ENCODE data around the gene LIMS1.
"Not testable (repeated sequence)": the region's sequence is repeated elsewhere in the genome, so short reads cannot be mapped to it uniquely, and the experiment has no call there.

Gene LIMS1

GRCh38 chr2:108665975-108666374 is 131.7 kb downstream of the LIMS1 start:
- peaks cover 11% of the 10 kb centered on the region; the same call in 1 of the 2 replicates for H3K4me1 ChIP-seq (ENCODE audit: control insufficient read depth, insufficient read depth, low read length)
- H3K36me3 ChIP-seq (ENCODE audit: control insufficient read depth, insufficient read depth, low read length); H3K27ac ChIP-seq (ENCODE audit: low read depth, low read length); H3K9ac ChIP-seq (ENCODE audit: low read length); H3K4me3 ChIP-seq (ENCODE audit: low read depth, low read length); H3K9me3 ChIP-seq (ENCODE audit: control insufficient read depth, insufficient read depth, low read depth, low read length); H3K27me3 ChIP-seq (ENCODE audit: control insufficient read depth, insufficient read depth, low read length): not testable (repeated sequence)

GRCh38 chr2:108667140-108667539 is 132.9 kb downstream of the LIMS1 start:
- not testable (repeated sequence) for H3K9me3 ChIP-seq (ENCODE audit: control insufficient read depth, insufficient read depth, low read depth, low read length); H3K27me3 ChIP-seq (ENCODE audit: control insufficient read depth, insufficient read depth, low read length); H3K27ac ChIP-seq (ENCODE audit: low read depth, low read length); H3K4me3 ChIP-seq (ENCODE audit: low read depth, low read length); H3K9ac ChIP-seq (ENCODE audit: low read length); H3K36me3 ChIP-seq (ENCODE audit: control insufficient read depth, insufficient read depth, low read length); H3K4me1 ChIP-seq (ENCODE audit: control insufficient read depth, insufficient read depth, low read length)

- H3K4me1 ChIP-seq (ENCODE audit: control insufficient read depth, insufficient read depth, low read length); H3K4me3 ChIP-seq (ENCODE audit: low read depth, low read length); H3K36me3 ChIP-seq (ENCODE audit: control insufficient read depth, insufficient read depth, low read length); H3K27me3 ChIP-seq (ENCODE audit: control insufficient read depth, insufficient read depth, low read length); H3K9ac ChIP-seq (ENCODE audit: low read length); H3K27ac ChIP-seq (ENCODE audit: low read depth, low read length); H3K9me3 ChIP-seq (ENCODE audit: control insufficient read depth, insufficient read depth, low read depth, low read length): not testable (repeated sequence)
These were observed 136.0 kb downstream of the LIMS1 start for GRCh38 chr2:108670282-108670681.

GRCh38 chr2:108672200-108672805 is 138.0 kb downstream of the LIMS1 start:
- not testable (repeated sequence) for H3K27me3 ChIP-seq (ENCODE audit: control insufficient read depth, insufficient read depth, low read length); H3K4me3 ChIP-seq (ENCODE audit: low read depth, low read length); H3K9ac ChIP-seq (ENCODE audit: low read length); H3K4me1 ChIP-seq (ENCODE audit: control insufficient read depth, insufficient read depth, low read length); H3K36me3 ChIP-seq (ENCODE audit: control insufficient read depth, insufficient read depth, low read length); H3K27ac ChIP-seq (ENCODE audit: low read depth, low read length); H3K9me3 ChIP-seq (ENCODE audit: control insufficient read depth, insufficient read depth, low read depth, low read length)

GRCh38 chr2:108676522-108676921 is 142.3 kb downstream of the LIMS1 start:
- not testable (repeated sequence) for H3K27me3 ChIP-seq (ENCODE audit: control insufficient read depth, insufficient read depth, low read length); H3K9ac ChIP-seq (ENCODE audit: low read length); H3K4me3 ChIP-seq (ENCODE audit: low read depth, low read length); H3K9me3 ChIP-seq (ENCODE audit: control insufficient read depth, insufficient read depth, low read depth, low read length); H3K27ac ChIP-seq (ENCODE audit: low read depth, low read length); H3K4me1 ChIP-seq (ENCODE audit: control insufficient read depth, insufficient read depth, low read length)
- peaks cover 13% of the 10 kb centered on the region for H3K36me3 ChIP-seq (ENCODE audit: control insufficient read depth, insufficient read depth, low read length)

- not testable (repeated sequence) for H3K27me3 ChIP-seq (ENCODE audit: control insufficient read depth, insufficient read depth, low read length); H3K9ac ChIP-seq (ENCODE audit: low read length); H3K9me3 ChIP-seq (ENCODE audit: control insufficient read depth, insufficient read depth, low read depth, low read length); H3K27ac ChIP-seq (ENCODE audit: low read depth, low read length); H3K4me3 ChIP-seq (ENCODE audit: low read depth, low read length); H3K4me1 ChIP-seq (ENCODE audit: control insufficient read depth, insufficient read depth, low read length)
- peaks cover 13% of the 10 kb centered on the region for H3K36me3 ChIP-seq (ENCODE audit: control insufficient read depth, insufficient read depth, low read length)
These were observed 143.0 kb downstream of the LIMS1 start for GRCh38 chr2:108677239-108677744.

- H3K9ac ChIP-seq (ENCODE audit: low read length); H3K4me3 ChIP-seq (ENCODE audit: low read depth, low read length); H3K27me3 ChIP-seq (ENCODE audit: control insufficient read depth, insufficient read depth, low read length); H3K9me3 ChIP-seq (ENCODE audit: control insufficient read depth, insufficient read depth, low read depth, low read length); H3K36me3 ChIP-seq (ENCODE audit: control insufficient read depth, insufficient read depth, low read length); H3K27ac ChIP-seq (ENCODE audit: low read depth, low read length); H3K4me1 ChIP-seq (ENCODE audit: control insufficient read depth, insufficient read depth, low read length): not testable (repeated sequence)
These were observed 144.0 kb downstream of the LIMS1 start for GRCh38 chr2:108678198-108678651.

GRCh38 chr2:108680805-108681204 is 146.5 kb downstream of the LIMS1 start:
- H3K27ac ChIP-seq (ENCODE audit: low read depth, low read length); H3K9ac ChIP-seq (ENCODE audit: low read length); H3K27me3 ChIP-seq (ENCODE audit: control insufficient read depth, insufficient read depth, low read length); H3K4me3 ChIP-seq (ENCODE audit: low read depth, low read length); H3K9me3 ChIP-seq (ENCODE audit: control insufficient read depth, insufficient read depth, low read depth, low read length); H3K4me1 ChIP-seq (ENCODE audit: control insufficient read depth, insufficient read depth, low read length): not testable (repeated sequence)
- peaks cover 15% of the 10 kb centered on the region for H3K36me3 ChIP-seq (ENCODE audit: control insufficient read depth, insufficient read depth, low read length)

- not testable (repeated sequence) for H3K4me3 ChIP-seq (ENCODE audit: low read depth, low read length); H3K9ac ChIP-seq (ENCODE audit: low read length); H3K27me3 ChIP-seq (ENCODE audit: control insufficient read depth, insufficient read depth, low read length); H3K27ac ChIP-seq (ENCODE audit: low read depth, low read length); H3K9me3 ChIP-seq (ENCODE audit: control insufficient read depth, insufficient read depth, low read depth, low read length); H3K4me1 ChIP-seq (ENCODE audit: control insufficient read depth, insufficient read depth, low read length); H3K36me3 ChIP-seq (ENCODE audit: control insufficient read depth, insufficient read depth, low read length)
These were observed 154.8 kb downstream of the LIMS1 start for GRCh38 chr2:108688818-108689756.

- not testable (repeated sequence) for H3K36me3 ChIP-seq (ENCODE audit: control insufficient read depth, insufficient read depth, low read length); H3K9ac ChIP-seq (ENCODE audit: low read length); H3K9me3 ChIP-seq (ENCODE audit: control insufficient read depth, insufficient read depth, low read depth, low read length); H3K4me1 ChIP-seq (ENCODE audit: control insufficient read depth, insufficient read depth, low read length); H3K4me3 ChIP-seq (ENCODE audit: low read depth, low read length); H3K27me3 ChIP-seq (ENCODE audit: control insufficient read depth, insufficient read depth, low read length); H3K27ac ChIP-seq (ENCODE audit: low read depth, low read length)
These were observed 155.7 kb downstream of the LIMS1 start for GRCh38 chr2:108690001-108690400.

- Histone ChIP-seq H3K4me1 (ENCODE audit: control insufficient read depth, insufficient read depth, low read length) (no peaks in the 10 kb centered on the region), H3K9me3 (ENCODE audit: control insufficient read depth, insufficient read depth, low read depth, low read length) (no peaks in the 10 kb centered on the region), H3K9ac (ENCODE audit: low read length) (no peak overlapping the region), H3K36me3 (ENCODE audit: control insufficient read depth, insufficient read depth, low read length) (no peaks in the 10 kb centered on the region), H3K27me3 (ENCODE audit: control insufficient read depth, insufficient read depth, low read length) (no peaks in the 10 kb centered on the region), H3K4me3 (ENCODE audit: low read depth, low read length) (no peak overlapping the region), H3K27ac (ENCODE audit: low read depth, low read length) (no peak overlapping the region)
These were observed 157.2 kb downstream of the LIMS1 start for GRCh38 chr2:108691447-108691846.
